ENCODE data around the gene CYTH3.

The CYTH3 gene

GRCh38 chr7:6146666-6147065, 125.8 kb downstream of the CYTH3 start:
- DNase-seq, result no peak

DNA sequence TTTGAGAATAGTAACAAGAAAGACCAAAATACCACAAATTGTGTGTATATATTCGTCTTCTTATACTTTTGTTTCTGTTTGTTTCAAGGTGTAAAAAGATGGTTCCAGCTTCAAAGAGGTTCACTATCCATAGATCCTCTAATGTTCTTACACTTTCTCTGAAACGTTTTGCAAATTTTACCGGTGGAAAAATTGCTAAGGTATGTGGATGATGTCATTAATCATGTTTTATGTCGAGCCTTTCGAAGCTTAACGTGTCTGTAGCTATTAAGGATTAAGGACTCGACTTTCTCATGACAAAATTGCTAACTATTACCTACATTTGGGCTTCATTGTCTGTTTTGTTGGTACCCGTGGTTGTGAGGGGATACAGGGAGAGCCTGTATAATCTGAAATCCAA, 128.4 kb downstream of the CYTH3 start:
- DNase-seq, result no peak

DNA sequence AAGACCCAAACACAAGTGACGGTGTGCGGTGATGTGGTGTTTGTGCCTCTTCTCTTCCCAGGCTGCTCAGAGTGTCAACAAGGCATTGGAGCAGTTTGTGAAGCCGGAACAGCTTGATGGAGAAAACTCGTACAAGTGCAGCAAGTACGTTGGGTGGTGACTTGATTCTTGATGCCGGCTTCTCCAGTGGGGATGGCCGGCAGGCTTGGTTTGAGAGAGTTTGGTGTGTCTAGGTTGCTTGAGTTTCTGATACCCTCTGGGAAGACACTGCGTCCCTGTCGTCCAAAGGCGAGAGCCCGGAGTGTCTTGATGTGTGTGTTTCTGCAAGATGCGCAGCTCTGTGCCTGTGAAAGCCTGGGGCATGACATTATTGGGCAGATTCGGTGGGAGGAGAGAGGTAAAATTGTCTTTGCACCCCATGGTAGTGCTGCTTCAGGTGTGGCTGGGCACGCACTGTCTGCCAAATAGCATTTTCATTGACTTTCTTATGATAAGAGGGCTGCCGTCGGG, 129.5 kb downstream of the CYTH3 start:
- DNase-seq, result no peak

DNA sequence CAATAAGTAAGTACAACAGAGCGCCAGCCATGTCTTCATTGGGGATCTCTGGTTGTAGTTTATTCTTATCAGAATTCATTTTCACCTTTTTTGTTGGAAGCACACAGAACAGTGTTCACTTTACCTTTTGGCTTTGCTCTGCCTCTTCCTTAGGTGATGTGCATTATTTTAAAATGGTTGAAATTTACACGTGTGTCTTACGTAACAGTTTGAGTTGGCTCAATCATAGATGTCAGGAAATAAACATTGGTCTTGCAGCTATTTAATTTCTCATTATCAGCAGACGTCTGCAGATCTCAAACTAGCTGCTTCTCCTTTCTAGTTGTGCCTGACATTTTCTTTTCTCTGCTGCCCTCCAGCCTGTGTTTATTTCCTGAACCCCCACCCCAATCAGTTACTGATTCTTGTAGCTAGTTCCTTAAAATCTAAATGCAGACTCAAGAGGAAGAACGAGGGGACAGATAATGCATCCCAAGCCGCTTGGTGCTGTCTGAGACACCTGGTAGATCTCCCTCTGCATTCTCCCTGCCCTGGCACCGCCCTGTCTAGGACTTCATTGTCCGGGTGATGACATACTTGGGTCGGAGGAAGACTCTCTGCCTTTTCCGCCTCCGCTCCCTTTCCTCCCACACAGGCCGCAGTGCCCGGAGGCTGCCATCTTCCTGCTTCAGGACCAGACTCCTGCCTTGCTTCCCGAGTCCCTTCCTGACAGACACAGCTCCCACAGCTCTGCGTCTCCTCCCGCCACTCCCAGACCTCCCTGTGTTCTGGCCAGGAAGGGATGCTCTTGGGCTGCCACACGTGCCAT, 133.0 kb downstream of the CYTH3 start:
- no peak for DNase-seq

GRCh38 chr7:6136475-6136874, 135.9 kb downstream of the CYTH3 start:
- DNase-seq, result no peak

- DNase-seq, result no peak
Measured at GRCh38 chr7:6133249-6133648, 139.2 kb downstream of the CYTH3 start.

DNA sequence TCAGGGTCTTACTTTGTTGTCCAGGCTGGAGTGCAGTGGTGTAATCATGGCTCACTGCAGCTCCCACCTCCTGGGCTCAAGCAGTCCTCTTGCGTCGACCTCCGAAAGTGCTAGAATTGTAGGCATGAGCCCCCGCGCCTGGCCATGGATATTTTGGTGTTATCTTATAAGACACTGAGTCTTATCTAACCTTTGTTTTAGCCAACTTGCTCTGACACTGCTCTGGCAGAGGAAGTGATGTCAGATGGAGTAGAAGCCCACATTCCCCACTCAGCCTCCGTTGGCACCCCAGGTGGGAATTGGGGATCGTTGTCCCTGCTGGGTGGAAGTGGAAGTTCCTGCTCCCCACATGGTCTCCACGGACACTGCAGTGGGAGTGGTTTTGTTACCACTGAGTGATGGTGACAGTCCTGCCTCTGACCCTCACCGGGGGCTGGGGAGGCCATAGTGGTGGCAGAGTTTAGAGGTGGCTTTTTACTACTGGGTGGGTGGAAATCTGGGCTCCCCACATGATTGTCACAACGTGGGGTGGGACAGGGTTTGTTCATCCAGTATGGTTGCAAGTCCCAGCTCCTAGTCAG, 142.3 kb downstream of the CYTH3 start:
- no peak for DNase-seq

DNA sequence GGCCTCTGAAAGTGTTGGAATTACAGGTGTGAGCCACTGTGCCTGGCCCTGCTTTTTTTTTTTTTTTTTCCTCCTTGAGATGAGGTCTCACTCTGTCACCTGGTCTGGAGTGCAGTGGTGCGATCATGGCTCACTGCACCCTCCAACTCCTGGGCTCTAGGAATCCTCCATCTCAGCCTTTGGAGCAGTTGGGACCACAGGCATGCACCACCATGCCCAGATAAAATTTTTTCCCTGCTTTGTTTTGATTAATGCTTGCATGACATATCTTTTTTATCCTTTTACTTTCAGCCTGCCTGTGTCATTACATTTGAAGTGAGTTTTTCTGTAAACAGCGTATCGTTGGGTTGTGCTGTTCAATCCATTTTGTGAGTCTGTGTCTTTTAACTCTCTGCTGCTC, 144.2 kb downstream of the CYTH3 start:
- no peak for DNase-seq

GRCh38 chr7:6127110-6127490, 145.3 kb downstream of the CYTH3 start:
- no peak for DNase-seq

- DNase-seq, result no peak
Measured at GRCh38 chr7:6123843-6124242, 148.6 kb downstream of the CYTH3 start.

GRCh38 chr7:6121141-6121540, 151.3 kb downstream of the CYTH3 start:
- no peak for DNase-seq

DNA sequence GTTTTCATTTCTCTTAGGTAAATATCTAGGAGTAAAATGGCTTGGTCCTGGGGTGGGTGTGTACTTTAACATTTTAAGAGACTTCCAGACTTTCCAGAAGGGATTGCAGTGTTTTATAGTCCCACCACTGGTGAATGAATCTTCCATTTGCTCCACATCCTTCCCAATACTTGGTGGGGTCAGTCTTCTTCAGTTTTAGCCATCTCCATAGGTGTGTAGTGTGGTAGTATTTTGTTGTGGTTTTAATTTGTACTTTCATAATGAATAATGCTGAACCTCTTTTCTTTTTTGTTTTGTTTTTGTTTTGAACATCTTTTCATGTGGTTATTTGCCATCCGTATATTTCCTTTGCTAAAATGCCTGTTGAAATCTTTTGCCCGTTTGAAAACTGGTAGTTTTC, 154.9 kb downstream of the CYTH3 start:
- DNase-seq, result no peak

- no peak for DNase-seq
Measured at GRCh38 chr7:6116211-6116610, 156.2 kb downstream of the CYTH3 start.

All from NCI-H774 (cell line).